ENCODE results near the gene FXYD1.
"Not testable (repeated sequence)": the region's sequence is repeated elsewhere in the genome, so short reads cannot be mapped to it uniquely, and the experiment has no call there.

The FXYD1 gene

DNA sequence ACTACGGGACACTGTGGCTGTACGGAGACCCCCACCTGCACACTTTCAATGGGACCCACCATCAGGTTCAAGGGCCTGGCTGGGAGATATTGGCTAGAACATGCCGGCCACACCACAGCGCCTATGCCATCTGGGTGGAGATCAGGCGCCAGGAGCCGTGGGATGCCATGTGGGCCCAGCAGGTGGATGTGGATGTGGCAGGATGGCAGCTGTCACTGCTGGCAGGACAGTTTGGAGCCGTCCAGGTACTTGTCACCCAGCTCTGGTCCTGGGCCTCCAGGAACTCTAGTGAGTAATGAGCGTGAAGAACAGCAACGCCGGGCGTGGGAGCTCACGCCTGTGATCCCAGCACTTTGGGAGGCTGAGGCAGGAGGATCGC is 38.7 kb upstream of the FXYD1 start:
- POLR2A ChIA-PET = no interaction called here
- TF ChIP-seq ZNF384 (IDR thresholded peaks at IDR 0.05) (no peak), ELF4 (IDR thresholded peaks at IDR 0.05) (no peak)
- CTCF ChIA-PET = no interaction called here
- DNase-seq (ENCODE audit: extremely low spot score) = no peak

- DNase-seq (ENCODE audit: extremely low spot score) = no peak
- CTCF ChIA-PET = interaction anchor here (1.0 kb wide), 1 partner anchor 14 kb away, joined by 5 read pairs; no protein-coding TSS in a partner anchor
- POLR2A ChIA-PET = no interaction called here
- TF ChIP-seq NFRKB (IDR thresholded peaks at IDR 0.05) (no peak), PKNOX1 (IDR thresholded peaks at IDR 0.05) (no peak), SP1 (IDR thresholded peaks at IDR 0.05) (no peak), HDGF (IDR thresholded peaks at IDR 0.05; ENCODE audit: borderline replicate concordance) (no peak)
Measured at GRCh38 chr19:35100588-35101533, 37.8 kb upstream of the FXYD1 start.

DNA sequence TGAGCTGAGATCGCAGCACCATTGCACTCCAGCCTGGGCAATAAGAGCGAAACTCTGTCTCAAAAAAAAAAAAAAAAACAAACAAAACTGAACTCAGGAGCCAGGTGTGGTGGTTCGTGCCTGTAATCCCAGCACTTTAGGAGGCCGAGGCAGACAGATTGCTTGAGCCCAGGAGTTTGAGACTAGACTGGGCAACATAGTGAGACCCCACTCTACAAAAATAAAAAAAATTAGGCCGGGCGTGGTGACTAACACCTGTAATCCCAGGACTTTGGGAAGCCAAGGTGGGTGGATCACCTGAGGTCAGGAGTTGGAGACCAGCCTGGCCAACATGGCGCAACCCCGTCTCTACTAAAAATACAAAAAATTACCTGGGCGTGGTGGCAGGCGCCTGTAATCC is 36.7 kb upstream of the FXYD1 start:
- POLR2A ChIA-PET; DNase-seq (ENCODE audit: extremely low spot score); CTCF ChIA-PET: not testable (repeated sequence)

- DNase-seq (ENCODE audit: extremely low spot score); CTCF ChIA-PET; POLR2A ChIA-PET: not testable (repeated sequence)
Measured at GRCh38 chr19:35103614-35104013, 35.0 kb upstream of the FXYD1 start.

DNA sequence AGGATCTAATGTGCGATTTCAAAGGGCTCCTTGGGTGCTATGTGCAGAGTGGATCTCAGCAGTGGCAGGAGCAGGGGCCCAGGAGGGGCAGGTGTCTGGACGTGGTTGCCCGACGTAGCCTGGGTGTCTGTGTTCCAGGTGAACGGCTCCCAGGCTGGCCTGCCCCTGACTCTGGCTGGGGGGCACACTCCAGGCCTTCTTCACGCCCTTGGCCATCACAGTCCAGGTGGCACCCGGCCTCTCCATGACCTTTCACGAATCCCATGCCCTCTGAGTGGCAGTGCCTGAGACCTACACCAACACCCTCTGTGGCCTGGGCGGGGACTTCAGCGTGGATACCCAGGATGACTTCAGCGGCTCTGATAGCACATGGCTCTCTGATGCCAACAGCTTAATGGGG is 34.3 kb upstream of the FXYD1 start:
- POLR2A ChIA-PET = no interaction called here
- CTCF ChIA-PET = no interaction called here
- DNase-seq (ENCODE audit: extremely low spot score) = no peak
- no peak for TF ChIP-seq ARNT (IDR thresholded peaks at IDR 0.05)

DNA sequence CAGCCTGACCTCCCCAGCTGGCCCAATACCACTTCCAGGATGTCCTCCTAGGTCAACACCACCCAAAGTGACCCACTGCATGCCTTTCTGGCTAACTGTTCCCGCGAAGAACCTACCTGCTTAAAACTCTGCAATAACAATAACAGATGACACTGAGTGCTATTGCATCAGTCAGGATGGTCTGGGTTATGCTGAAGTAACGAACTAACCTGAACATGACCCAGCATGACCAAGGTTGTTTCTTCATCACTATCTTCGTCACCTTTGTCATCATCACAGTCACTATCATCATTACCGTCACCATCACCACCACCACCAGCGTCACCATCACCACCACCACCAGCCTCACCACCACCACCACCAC is 33.6 kb upstream of the FXYD1 start:
- TF ChIP-seq ELF4 (IDR thresholded peaks at IDR 0.05) (no peak), SP1 (IDR thresholded peaks at IDR 0.05) (no peak), L3MBTL2 (conservative IDR thresholded peaks at IDR 0.05) (no peak)
- POLR2A ChIA-PET = no interaction called here
- CTCF ChIA-PET = no interaction called here
- DNase-seq (ENCODE audit: extremely low spot score) = no peak

DNA sequence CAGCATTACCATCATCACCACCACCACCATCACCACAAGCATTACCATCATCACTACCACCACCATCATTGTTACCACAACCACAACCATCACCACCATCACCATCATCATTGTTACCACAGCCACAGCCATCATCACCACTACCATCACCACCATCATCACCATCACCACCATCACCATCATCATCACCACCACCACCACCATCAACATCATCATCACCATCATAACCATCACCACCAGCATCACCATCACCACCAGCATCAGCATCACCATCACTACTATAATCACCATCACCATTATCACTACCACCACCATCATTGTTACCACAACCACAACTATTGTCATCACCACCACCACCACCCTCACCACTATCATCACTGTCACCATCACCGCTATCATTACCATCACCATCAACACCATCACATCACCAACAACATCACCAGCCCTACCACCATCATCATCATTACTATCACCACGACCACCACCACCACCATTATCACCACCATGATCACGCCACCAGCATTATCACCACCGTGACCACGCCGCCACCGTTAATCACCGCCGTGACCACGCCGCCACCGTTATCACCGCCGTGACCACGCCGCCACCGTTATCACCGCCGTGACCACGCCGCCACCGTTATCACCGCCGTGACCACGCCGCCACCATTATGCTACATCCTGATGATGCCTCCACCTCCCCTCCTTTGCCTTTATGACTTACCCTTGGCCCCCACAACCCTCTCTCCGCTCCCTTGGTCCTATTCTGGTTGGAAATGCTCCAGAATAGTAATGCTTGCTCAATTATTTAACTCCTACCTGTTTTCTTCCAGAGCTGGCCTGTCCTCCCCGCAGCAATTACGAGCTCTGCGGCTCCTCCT is 33.0 kb upstream of the FXYD1 start:
- ChIA-PET POLR2A (no interaction called here), CTCF (no interaction called here)
- no peak for TF ChIP-seq BHLHE40 (IDR thresholded peaks at IDR 0.05; ENCODE audit: borderline replicate concordance)
- no peak for TF ChIP-seq NFRKB (IDR thresholded peaks at IDR 0.05)
- TF ChIP-seq CTBP1 (IDR thresholded peaks at IDR 0.05; ENCODE audit: borderline replicate concordance) = no peak
- no peak for TF ChIP-seq FOXM1 (IDR thresholded peaks at IDR 0.05; ENCODE audit: borderline replicate concordance)
- no peak for TF ChIP-seq ZNF384 (IDR thresholded peaks at IDR 0.05)
- TF ChIP-seq PKNOX1 (IDR thresholded peaks at IDR 0.05) = no peak
- TF ChIP-seq L3MBTL2 (conservative IDR thresholded peaks at IDR 0.05) = no peak
- no peak for TF ChIP-seq HDGF (IDR thresholded peaks at IDR 0.05; ENCODE audit: borderline replicate concordance)
- no peak for DNase-seq (ENCODE audit: extremely low spot score)

DNA sequence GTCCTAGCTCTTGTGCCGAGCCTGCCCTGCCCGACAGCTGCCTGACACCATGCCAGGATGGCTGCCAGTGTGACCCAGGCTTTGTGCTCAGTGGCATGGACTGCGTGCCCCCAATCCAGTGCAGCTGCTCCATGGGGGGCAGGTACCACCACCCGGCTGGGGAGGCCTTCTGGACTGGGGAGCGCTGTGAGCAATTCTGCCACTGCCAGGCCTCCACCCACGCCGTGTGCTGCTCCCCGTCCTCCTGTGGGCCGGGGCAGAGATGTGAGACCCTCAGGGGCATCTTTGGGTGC is 32.4 kb upstream of the FXYD1 start:
- DNase-seq (ENCODE audit: extremely low spot score) = no peak
- TF ChIP-seq CTBP1 (IDR thresholded peaks at IDR 0.05; ENCODE audit: borderline replicate concordance) (no peak), FOXK2 (IDR thresholded peaks at IDR 0.05) (no peak), LEF1 (IDR thresholded peaks at IDR 0.05; ENCODE audit: borderline replicate concordance) (no peak), TARDBP (IDR thresholded peaks at IDR 0.05) (no peak), ZNF384 (IDR thresholded peaks at IDR 0.05) (no peak), FOXA1 (IDR thresholded peaks at IDR 0.05) (no peak), ARNT (IDR thresholded peaks at IDR 0.05) (no peak), FOXM1 (IDR thresholded peaks at IDR 0.05; ENCODE audit: borderline replicate concordance) (no peak), SP1 (IDR thresholded peaks at IDR 0.05) (no peak), PKNOX1 (IDR thresholded peaks at IDR 0.05) (no peak), ELF4 (IDR thresholded peaks at IDR 0.05) (no peak), BHLHE40 (IDR thresholded peaks at IDR 0.05; ENCODE audit: borderline replicate concordance) (no peak), SUZ12 (IDR thresholded peaks at IDR 0.05) (no peak), NFRKB (IDR thresholded peaks at IDR 0.05) (no peak)
- ChIA-PET POLR2A (no interaction called here), CTCF (no interaction called here)
